Right atrium auricular region (tissue), 2 donors: ENCODE data around the gene PLCG1. TPM values are rescaled to one million over a fixed set of nuclear protein-coding genes. Genes with fewer than 3 reads are reported as not detected.

Experiments used
- DNase-seq: peaks from one replicate; pipeline ENCODE4 v3.0.0-alpha.2; 2019; ENCODE audit warnings: low spot score
- H3K27ac ChIP-seq, 2 donors: fragments of 200-600 bp; sonication (generic); 1 replicate in 1 of 2; 2 replicates in 1 of 2; pipeline ENCODE4 v1.5.1; 2016 to 2019
- H3K27me3 ChIP-seq, 2 donors: fragments of 200-600 bp; sonication (generic); one replicate each; pipeline versions ENCODE4 v1.5.1 to v1.6.0; 2017 to 2019
- H3K36me3 ChIP-seq: fragments of 200-600 bp; sonication (generic); one replicate; pipeline ENCODE4 v1.5.1; 2016
- H3K4me1 ChIP-seq, 2 donors: fragments of 200-600 bp; sonication (generic); one replicate each; pipeline versions ENCODE4 v1.5.1 to v1.6.0; 2017 to 2019
- H3K4me3 ChIP-seq, 2 donors: fragments of 200-600 bp; sonication (generic); 1 replicate in 1 of 2; 2 replicates in 1 of 2; pipeline ENCODE4 v1.5.1; 2017 to 2019; ENCODE audit warnings: mild to moderate bottlenecking in 1 of 2, moderate library complexity in 1 of 2
- H3K9me3 ChIP-seq, 2 donors: fragments of 200-600 bp; sonication (generic); one replicate each; pipeline ENCODE4 v1.5.1; 2019
- total RNA-seq, 2 donors: library from RNA; depleted of rRNA; stranded (reverse); fragments of >200 nt; gene quantifications; one replicate each; pipeline ENCODE4 v1.1.0, GENCODE V29; 2016
- TF ChIP-seq, protein P1 (sequence below), 2 donors: fragments of 200-600 bp; sonication (generic); IDR thresholded peaks; one replicate each; pipeline ENCODE4 v1.5.1; 2019; ENCODE audit warnings: antibody characterized with exemption in 2 of 2

Gene PLCG1
- total RNA-seq, 2 donors from 2014 or later: 24.1 to 59.5 TPM

GRCh38 chr20:41196653-41197225 lies 59.4 kb downstream of the PLCG1 start:
- H3K27me3 ChIP-seq: no peaks in the 10 kb centered on the region
- no peak overlapping the region for H3K4me3 ChIP-seq
- H3K4me1 ChIP-seq: no peaks in the 10 kb centered on the region
- no peak overlapping the region for H3K27ac ChIP-seq
- TF ChIP-seq, protein P1, sequence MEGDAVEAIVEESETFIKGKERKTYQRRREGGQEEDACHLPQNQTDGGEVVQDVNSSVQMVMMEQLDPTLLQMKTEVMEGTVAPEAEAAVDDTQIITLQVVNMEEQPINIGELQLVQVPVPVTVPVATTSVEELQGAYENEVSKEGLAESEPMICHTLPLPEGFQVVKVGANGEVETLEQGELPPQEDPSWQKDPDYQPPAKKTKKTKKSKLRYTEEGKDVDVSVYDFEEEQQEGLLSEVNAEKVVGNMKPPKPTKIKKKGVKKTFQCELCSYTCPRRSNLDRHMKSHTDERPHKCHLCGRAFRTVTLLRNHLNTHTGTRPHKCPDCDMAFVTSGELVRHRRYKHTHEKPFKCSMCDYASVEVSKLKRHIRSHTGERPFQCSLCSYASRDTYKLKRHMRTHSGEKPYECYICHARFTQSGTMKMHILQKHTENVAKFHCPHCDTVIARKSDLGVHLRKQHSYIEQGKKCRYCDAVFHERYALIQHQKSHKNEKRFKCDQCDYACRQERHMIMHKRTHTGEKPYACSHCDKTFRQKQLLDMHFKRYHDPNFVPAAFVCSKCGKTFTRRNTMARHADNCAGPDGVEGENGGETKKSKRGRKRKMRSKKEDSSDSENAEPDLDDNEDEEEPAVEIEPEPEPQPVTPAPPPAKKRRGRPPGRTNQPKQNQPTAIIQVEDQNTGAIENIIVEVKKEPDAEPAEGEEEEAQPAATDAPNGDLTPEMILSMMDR (IDR thresholded peaks at IDR 0.05): no peak
- DNase-seq: no peak
- H3K36me3 ChIP-seq: peaks cover 8% of the 10 kb centered on the region
- H3K9me3 ChIP-seq: peaks cover 4 to 26% of the 10 kb centered on the region in 2 donors

DNA sequence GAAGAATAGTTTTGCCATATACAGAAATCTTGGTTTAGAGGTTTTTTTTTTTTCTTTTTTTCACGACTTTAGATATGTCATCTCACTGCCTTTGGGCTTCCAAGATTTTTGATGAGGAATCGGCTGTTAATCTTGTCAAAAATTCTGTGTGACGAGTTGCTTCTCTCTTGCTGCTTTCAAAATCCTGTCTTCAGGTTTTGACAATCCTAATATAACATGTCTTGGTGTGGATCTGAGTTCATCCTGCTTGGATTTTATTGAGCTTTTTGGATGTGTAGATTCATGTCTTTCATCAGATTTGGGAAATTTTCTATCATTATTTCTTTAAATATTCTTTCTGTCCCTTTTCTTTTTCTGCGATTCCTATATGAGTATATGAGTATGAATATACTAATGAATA lies 61.1 kb downstream of the PLCG1 start:
- peaks cover 19% of the 10 kb centered on the region for H3K36me3 ChIP-seq
- H3K27me3 ChIP-seq: no peaks in the 10 kb centered on the region
- H3K4me3 ChIP-seq: no peak overlapping the region
- no peaks in the 10 kb centered on the region for H3K4me1 ChIP-seq
- H3K9me3 ChIP-seq: peaks cover 0 to 20% of the 10 kb centered on the region in 2 donors
- DNase-seq: no peak
- no peak overlapping the region for H3K27ac ChIP-seq
- TF ChIP-seq, protein P1 (IDR thresholded peaks at IDR 0.05): no peak

- Histone ChIP-seq H3K9me3 (peaks cover 0 to 18% of the 10 kb centered on the region in 2 donors), H3K4me1 (peaks cover 0 to 8% of the 10 kb centered on the region in 2 donors), H3K27ac (peak overlapping the region; percentile 45 to 59), H3K27me3 (no peaks in the 10 kb centered on the region), H3K4me3 (no peak overlapping the region), H3K36me3 (peaks cover 32% of the 10 kb centered on the region)
- DNase-seq: no peak
- TF ChIP-seq, protein P1 (IDR thresholded peaks at IDR 0.05): no peak
Observed at GRCh38 chr20:41200446-41201202, 63.3 kb downstream of the PLCG1 start.

GRCh38 chr20:41201760-41202159 lies 64.4 kb downstream of the PLCG1 start:
- Histone ChIP-seq H3K4me3 (no peak overlapping the region), H3K9me3 (peaks cover 0 to 18% of the 10 kb centered on the region in 2 donors), H3K36me3 (peaks cover 32% of the 10 kb centered on the region), H3K27me3 (no peaks in the 10 kb centered on the region), H3K27ac (no peak overlapping the region), H3K4me1 (peaks cover 0 to 8% of the 10 kb centered on the region in 2 donors)
- no peak for DNase-seq
- TF ChIP-seq, protein P1 (IDR thresholded peaks at IDR 0.05): no peak

- no peak overlapping the region for H3K27ac ChIP-seq
- peaks cover 0 to 8% of the 10 kb centered on the region in 2 donors for H3K4me1 ChIP-seq
- DNase-seq: no peak
- TF ChIP-seq, protein P1 (IDR thresholded peaks at IDR 0.05): no peak
- H3K4me3 ChIP-seq: no peak overlapping the region
- H3K9me3 ChIP-seq: peaks cover 0 to 18% of the 10 kb centered on the region in 2 donors
- peaks cover 32% of the 10 kb centered on the region for H3K36me3 ChIP-seq
- no peaks in the 10 kb centered on the region for H3K27me3 ChIP-seq
Observed at GRCh38 chr20:41202426-41202825, 65.1 kb downstream of the PLCG1 start.
